Measurements from ENCODE around the gene RNF7. TPM values are rescaled to one million over a fixed set of nuclear protein-coding genes. Genes with fewer than 3 reads are reported as not detected.

Gene RNF7
- total and polyA plus RNA-seq, 3 donors from 2014 or later: 60.7 to 122 (median 69.9) TPM

DNA sequence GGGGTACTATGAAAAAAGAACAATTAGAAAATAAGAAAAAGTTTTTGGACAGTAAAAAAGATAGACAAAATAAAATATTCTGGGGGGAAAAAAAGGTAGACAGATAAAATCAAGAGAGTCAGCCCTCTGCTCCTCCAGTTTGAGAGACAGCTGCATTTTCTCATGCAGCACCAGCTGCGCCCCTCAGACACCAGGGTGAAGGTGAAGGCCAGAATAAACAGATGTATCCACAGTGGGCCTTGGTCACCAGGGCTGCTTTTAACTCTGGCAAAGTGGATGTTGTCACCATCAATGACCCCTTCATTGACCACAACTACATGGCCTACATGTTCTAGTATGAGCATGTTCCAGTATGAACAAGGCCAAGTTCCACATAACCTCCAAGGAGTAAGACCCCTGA lies 13.9 kb upstream of the RNF7 start:
- H3K27ac ChIP-seq: no peak overlapping the region
- H3K4me1 ChIP-seq: no peaks in the 10 kb centered on the region
- 87 to 92% methylated on average over 1 of the region's 1 CpG for WGBS, 2 donors
- H3K4me3 ChIP-seq: no peak overlapping the region
- no peaks in the 10 kb centered on the region for H3K36me3 ChIP-seq (ENCODE audit: low read depth, missing control alignments)
- H3K27me3 ChIP-seq: no peaks in the 10 kb centered on the region
- DNase-seq: no peak
- intact Hi-C loops (cut with DNase I; ENCODE audit: low total_unique reads): no loop called here
- no peaks in the 10 kb centered on the region for H3K9me3 ChIP-seq
- no peak for TF ChIP-seq POLR2A (IDR thresholded peaks at IDR 0.05)
- TF ChIP-seq, protein P1, sequence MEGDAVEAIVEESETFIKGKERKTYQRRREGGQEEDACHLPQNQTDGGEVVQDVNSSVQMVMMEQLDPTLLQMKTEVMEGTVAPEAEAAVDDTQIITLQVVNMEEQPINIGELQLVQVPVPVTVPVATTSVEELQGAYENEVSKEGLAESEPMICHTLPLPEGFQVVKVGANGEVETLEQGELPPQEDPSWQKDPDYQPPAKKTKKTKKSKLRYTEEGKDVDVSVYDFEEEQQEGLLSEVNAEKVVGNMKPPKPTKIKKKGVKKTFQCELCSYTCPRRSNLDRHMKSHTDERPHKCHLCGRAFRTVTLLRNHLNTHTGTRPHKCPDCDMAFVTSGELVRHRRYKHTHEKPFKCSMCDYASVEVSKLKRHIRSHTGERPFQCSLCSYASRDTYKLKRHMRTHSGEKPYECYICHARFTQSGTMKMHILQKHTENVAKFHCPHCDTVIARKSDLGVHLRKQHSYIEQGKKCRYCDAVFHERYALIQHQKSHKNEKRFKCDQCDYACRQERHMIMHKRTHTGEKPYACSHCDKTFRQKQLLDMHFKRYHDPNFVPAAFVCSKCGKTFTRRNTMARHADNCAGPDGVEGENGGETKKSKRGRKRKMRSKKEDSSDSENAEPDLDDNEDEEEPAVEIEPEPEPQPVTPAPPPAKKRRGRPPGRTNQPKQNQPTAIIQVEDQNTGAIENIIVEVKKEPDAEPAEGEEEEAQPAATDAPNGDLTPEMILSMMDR (IDR thresholded peaks at IDR 0.05): no peak

DNA sequence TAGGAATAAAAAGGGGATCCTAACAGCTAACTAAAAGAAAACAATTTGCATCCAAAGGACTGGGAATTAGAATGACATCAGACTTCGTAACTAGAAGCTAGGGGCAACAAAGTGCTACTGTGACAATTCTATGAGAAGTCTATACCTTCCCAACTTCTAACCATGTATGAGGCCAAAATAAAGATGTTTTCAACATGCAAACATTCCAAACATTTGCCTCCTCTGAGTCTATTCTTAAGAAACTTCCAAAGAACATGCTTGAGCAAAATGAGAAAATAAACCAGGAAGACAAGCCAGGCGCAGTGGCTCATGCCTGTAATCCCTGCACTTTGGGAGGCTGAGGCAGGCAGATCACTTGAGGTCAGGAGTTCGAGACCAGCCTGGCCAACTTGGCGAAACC lies 13.1 kb upstream of the RNF7 start:
- H3K9me3 ChIP-seq: no peaks in the 10 kb centered on the region
- H3K4me1 ChIP-seq: no peaks in the 10 kb centered on the region
- no peak overlapping the region for H3K27ac ChIP-seq
- H3K36me3 ChIP-seq (ENCODE audit: low read depth, missing control alignments): no peaks in the 10 kb centered on the region
- H3K27me3 ChIP-seq: no peaks in the 10 kb centered on the region
- intact Hi-C loops (cut with DNase I; ENCODE audit: low total_unique reads): no loop called here
- no peak for TF ChIP-seq POLR2A (IDR thresholded peaks at IDR 0.05)
- TF ChIP-seq, protein P1 (IDR thresholded peaks at IDR 0.05): no peak
- WGBS, 2 donors: 97% methylated on average over 4 of the region's 4 CpGs
- H3K4me3 ChIP-seq: no peak overlapping the region
- DNase-seq: no peak

DNA sequence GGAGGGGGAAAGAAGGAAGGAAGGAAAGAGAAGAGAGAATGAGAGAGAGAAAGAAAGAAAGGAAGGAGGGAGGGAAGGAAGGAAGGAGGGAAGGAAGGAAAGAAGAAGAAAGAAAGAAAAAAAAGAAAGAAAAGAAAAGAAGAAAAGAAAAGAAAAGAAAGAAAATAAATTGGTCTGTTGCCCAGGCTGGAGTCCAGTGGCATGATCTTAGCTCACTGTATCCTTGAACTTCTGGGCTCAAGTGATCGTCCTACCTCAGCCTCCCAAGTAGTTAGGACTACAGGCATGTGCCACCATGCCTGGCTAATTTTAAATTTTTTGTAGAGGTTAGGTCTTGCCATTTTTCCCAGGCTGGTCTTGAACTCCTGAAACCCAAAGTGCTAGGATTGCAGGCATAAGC lies 11.6 kb upstream of the RNF7 start:
- TF ChIP-seq POLR2A (IDR thresholded peaks at IDR 0.05): no peak
- TF ChIP-seq, protein P1 (IDR thresholded peaks at IDR 0.05): no peak
- no peak overlapping the region for H3K27ac ChIP-seq
- no peaks in the 10 kb centered on the region for H3K36me3 ChIP-seq (ENCODE audit: low read depth, missing control alignments)
- no peaks in the 10 kb centered on the region for H3K9me3 ChIP-seq
- DNase-seq: no peak
- intact Hi-C loops (cut with DNase I; ENCODE audit: low total_unique reads): no loop called here
- whole genome bisulfite sequencing, 2 donors: 45 to 60% methylated on average over 1 of the region's 1 CpG
- H3K27me3 ChIP-seq: no peaks in the 10 kb centered on the region
- H3K4me1 ChIP-seq: no peaks in the 10 kb centered on the region
- no peak overlapping the region for H3K4me3 ChIP-seq

DNA sequence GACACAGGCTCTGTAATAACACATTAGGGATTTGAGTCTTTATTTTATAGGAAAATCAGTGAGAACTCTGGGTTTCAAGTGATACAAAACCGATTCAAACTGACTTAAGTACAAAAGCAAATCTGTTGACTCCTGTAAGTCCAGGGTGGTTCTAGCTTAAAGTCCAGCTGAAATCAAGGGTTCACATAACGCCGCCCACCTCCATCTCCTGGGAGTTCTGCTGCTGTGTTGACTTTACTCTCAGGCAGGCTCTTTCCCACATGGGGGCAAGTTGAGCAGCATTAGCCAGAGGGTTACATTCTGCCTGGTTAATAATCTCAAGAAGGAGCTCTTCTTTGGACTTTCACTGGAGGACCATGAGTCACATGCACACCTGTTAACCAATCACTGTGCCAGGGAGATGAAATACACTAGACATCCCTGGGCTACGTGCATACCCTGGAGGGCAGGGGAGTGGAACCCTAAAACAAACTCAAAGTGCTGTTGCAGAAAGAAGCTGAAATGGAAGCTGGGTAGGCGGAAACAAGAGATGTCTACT lies 9.7 kb upstream of the RNF7 start:
- intact Hi-C loops (cut with DNase I; ENCODE audit: low total_unique reads): no loop called here

DNA sequence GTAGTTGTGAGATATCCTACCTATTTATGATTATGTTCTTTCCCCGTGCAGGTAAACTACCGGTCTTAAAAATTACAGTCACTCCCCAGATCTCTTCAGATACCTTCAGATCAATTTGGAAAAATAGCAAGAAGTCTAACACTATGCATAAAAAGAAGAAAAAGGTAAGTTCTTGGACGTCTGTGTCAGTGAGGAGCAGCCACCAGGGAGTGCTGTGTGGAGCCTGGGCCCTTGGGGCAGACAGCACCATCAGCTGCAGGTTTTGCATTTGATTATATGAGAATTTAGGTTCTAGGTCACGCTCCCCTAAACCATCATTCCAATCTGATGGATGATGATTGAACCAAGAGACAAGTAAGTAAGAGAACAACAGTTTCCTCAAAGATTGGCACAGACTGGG lies 8.9 kb upstream of the RNF7 start:
- H3K27me3 ChIP-seq: no peaks in the 10 kb centered on the region
- 88 to 89% methylated on average over 4 of the region's 4 CpGs for WGBS, 2 donors
- H3K9me3 ChIP-seq: no peaks in the 10 kb centered on the region
- H3K36me3 ChIP-seq (ENCODE audit: low read depth, missing control alignments): no peaks in the 10 kb centered on the region
- no peak for TF ChIP-seq POLR2A (IDR thresholded peaks at IDR 0.05)
- TF ChIP-seq, protein P1 (IDR thresholded peaks at IDR 0.05): no peak
- DNase-seq: no peak
- no peak overlapping the region for H3K27ac ChIP-seq
- no peak overlapping the region for H3K4me3 ChIP-seq
- no peaks in the 10 kb centered on the region for H3K4me1 ChIP-seq
- intact Hi-C loops (cut with DNase I; ENCODE audit: low total_unique reads): no loop called here

More for the DNA sequence above, 9.7 kb upstream of the RNF7 start:
- no peak for DNase-seq
- Histone ChIP-seq H3K27ac (no peak overlapping the region), H3K9me3 (no peaks in the 10 kb centered on the region), H3K27me3 (no peaks in the 10 kb centered on the region), H3K4me1 (no peaks in the 10 kb centered on the region), H3K36me3 (ENCODE audit: low read depth, missing control alignments) (no peaks in the 10 kb centered on the region), H3K4me3 (no peak overlapping the region)
- 89 to 94% methylated on average over 5 of the region's 5 CpGs for WGBS, 2 donors
- no peak for TF ChIP-seq POLR2A (IDR thresholded peaks at IDR 0.05)
- TF ChIP-seq, protein P1 (IDR thresholded peaks at IDR 0.05): no peak
